NCI-H2196 treated with DMSO at 0.1 percent for 48 hours (cell line): ENCODE data around the gene MANEAL.

Experiments used
- DNase-seq: peaks from one replicate; lab custom pipeline; 2025; ENCODE audit not compliant: unreplicated experiment; lab: John Stamatoyannopoulos, UW

MANEAL gene

DNA sequence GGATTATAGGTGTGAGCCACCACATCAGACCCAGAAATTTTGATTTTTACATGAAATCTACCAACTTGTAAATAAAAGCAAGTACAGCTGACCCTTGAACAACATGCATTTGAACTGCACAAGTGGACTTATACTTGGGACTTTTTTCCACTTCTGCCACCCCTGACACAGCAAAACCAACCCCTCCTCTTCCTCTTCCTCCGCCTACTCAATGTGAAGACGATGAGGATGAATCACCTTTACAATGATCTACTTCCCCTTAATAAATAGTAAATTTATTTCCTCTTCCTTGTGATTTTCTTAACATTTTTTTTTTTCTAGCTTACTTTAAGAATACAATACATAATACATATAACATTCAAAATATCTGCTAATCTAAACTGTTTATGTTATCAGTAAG, 31.9 kb downstream of the MANEAL start:
- DNase-seq = no peak

- no peak for DNase-seq
Observed at GRCh38 chr1:37828410-37829074, 34.9 kb downstream of the MANEAL start.

- no peak for DNase-seq
Observed at GRCh38 chr1:37831109-37831508, 37.5 kb downstream of the MANEAL start.

- no peak for DNase-seq
Observed at GRCh38 chr1:37831809-37832208, 38.2 kb downstream of the MANEAL start.

GRCh38 chr1:37836788-37837187, 43.1 kb downstream of the MANEAL start:
- DNase-seq = no peak

DNA sequence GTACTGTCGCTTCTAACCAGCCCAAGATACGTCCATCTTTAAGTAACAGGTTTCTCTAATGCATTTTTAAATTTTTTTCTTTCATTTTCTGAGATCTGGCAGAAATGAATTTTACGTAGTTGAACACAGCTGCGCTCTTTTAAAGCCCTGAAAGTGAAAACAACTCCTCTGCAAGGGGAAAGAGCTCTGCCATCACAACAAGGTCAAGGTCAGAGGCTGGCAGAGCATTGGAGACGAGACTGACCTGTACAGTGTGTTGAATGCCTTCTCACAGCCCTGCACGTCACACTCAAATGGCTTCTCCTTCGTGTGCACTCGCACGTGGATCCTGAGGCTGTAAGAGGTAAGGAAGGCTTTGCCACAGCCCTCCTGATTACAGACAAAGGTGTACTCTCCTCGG, 46.0 kb downstream of the MANEAL start:
- no peak for DNase-seq

GRCh38 chr1:37840711-37841110, 47.1 kb downstream of the MANEAL start:
- DNase-seq = no peak

DNA sequence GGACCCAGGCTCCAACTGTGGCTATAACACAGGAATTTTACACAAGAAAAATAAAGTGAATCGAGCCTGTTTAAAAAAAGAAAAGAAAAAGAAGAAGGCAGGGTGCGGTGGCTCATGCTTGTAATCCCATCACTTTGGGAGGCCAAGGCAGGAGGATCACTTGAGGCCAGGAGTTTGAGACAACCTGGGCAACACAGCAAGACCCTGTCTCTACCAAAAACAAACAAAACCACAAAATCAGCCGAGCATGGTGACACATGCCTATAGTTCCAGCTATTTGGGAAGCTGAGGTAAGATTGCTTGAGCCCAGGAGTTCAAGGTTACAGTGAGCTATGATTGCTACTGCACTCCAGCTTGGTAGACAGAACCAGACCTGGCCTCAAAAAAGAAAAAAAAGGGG, 48.0 kb downstream of the MANEAL start:
- DNase-seq = no peak

GRCh38 chr1:37844536-37844935, 50.9 kb downstream of the MANEAL start:
- DNase-seq = no peak

GRCh38 chr1:37845049-37845646, 51.5 kb downstream of the MANEAL start:
- DNase-seq = no peak

GRCh38 chr1:37845786-37846185, 52.1 kb downstream of the MANEAL start:
- DNase-seq = no peak

DNA sequence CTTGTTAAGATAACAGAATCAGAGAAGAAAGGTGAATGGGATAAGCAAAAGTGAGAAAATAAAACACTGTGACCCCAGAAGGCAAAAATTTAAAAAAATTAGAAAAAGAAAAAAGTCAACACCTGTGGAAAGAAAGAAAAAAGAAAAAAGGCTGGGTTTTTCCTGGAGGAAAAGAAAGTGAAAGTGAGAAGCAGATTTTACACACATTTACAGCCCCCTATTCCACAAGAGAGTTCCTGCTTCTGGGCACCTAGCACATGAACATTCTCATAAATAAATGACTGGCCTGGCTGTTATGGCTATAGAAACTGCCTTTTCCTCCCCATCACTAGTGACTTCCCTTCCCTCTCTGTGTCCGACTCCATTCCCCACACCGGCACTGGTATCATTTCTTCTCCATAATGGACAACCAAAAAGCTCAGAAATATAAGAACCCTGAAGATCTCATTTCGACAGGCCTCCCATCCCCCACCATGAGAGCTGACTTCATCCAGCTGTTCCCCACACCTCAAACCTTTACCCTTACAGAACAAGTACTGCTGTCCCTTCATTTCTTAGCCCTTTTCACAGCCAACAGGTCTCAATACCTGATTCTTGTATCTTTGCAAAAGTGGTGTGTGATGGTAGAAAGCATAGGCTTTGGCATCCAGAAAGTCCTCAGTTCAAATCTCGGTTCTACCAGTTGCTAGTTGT, 53.1 kb downstream of the MANEAL start:
- DNase-seq = no peak

DNA sequence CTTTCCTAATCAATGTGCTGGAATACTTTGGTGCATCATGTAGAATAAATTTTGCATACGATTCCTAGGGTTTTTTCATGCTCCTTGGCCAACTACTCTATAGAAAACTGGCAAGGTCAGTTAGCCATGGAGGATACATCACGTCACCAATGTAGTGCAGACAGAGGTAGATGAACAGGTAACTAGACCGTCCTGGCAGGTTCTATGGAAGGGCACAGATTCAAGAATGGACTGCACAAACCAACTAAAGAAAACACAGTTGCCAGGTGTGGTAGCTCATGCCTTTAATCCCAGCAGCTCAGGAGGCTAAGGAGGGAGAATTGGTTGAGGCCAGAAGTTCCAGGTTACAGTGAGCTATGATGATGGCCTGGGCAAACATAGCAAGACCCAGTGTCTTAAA, 55.8 kb downstream of the MANEAL start:
- DNase-seq = no peak

- DNase-seq = no peak
Observed at GRCh38 chr1:37850352-37850955, 56.8 kb downstream of the MANEAL start.
